H1 (cell line): Measurements from ENCODE around the gene LIPF. TPM values are rescaled to one million over a fixed set of nuclear protein-coding genes. Genes with fewer than 3 reads are reported as not detected.

Experiments used
- CTCF ChIA-PET: fragments of 300-600 bp; sonication (Branson Sonifier 250); formaldehyde crosslinking; loops from one replicate; lab custom pipeline; 2021; ENCODE audit not compliant: partially characterized antibody; lab: Charles Lee
- POLR2A ChIA-PET: fragments of 300-600 bp; sonication (Branson Sonifier 250); formaldehyde crosslinking; loops from one replicate; lab custom pipeline; 2021; ENCODE audit warnings: inconsistent platforms; ENCODE audit not compliant: partially characterized antibody; lab: Charles Lee
- DNase-seq, 2 experiments: peaks; one replicate each; pipeline versions ENCODE4 v3.0.0 to v3.0.0-alpha.2; 2010 to 2022; ENCODE audit warnings: low spot score in 2 of 2, low read depth in 1 of 2, mixed read lengths in 1 of 2
- FAIRE-seq: peaks from 2 replicates; lab custom pipeline; 2011; peaks lifted over from hg19 to GRCh38; lab: Jason Lieb, UNC
- H2AFZ ChIP-seq: 2 replicates; pipeline ENCODE4 v1.8.1; 2012; ENCODE audit warnings: low read length, inconsistent platforms
- H2AK5ac ChIP-seq: 2 replicates; pipeline ENCODE4 v1.6.1; 2013; ENCODE audit warnings: low read depth, low read length
- H2BK120ac ChIP-seq: replicated peaks from 2 replicates; pipeline ENCODE3; 2013; ENCODE audit warnings: low read depth, low read length, inconsistent platforms
- H2BK12ac ChIP-seq: 2 replicates; pipeline ENCODE4 v1.6.1; 2013; ENCODE audit warnings: low read depth, low read length
- H2BK15ac ChIP-seq: 2 replicates; pipeline ENCODE4 v1.6.1; 2013; ENCODE audit warnings: low read length
- H2BK20ac ChIP-seq: 2 replicates; pipeline ENCODE4 v1.6.1; 2013; ENCODE audit warnings: low read length
- H2BK5ac ChIP-seq: 2 replicates; pipeline ENCODE4 v1.6.1; 2013; ENCODE audit warnings: low read depth, low read length
- H3K14ac ChIP-seq: 2 replicates; pipeline ENCODE4 v1.6.1; 2013; ENCODE audit warnings: inconsistent platforms; ENCODE audit not compliant: insufficient read length
- H3K18ac ChIP-seq: 2 replicates; pipeline ENCODE4 v1.6.1; 2013; ENCODE audit warnings: low read length; ENCODE audit errors: extremely low read depth
- H3K23ac ChIP-seq: 2 replicates; pipeline ENCODE4 v1.6.1; 2013; ENCODE audit warnings: inconsistent platforms; ENCODE audit not compliant: insufficient read length
- H3K23me2 ChIP-seq: 2 replicates; pipeline ENCODE4 v1.6.1; 2013; ENCODE audit warnings: low read depth, low read length
- H3K27ac ChIP-seq: 2 replicates; pipeline ENCODE4 v1.6.1; 2011; ENCODE audit warnings: low read depth, low read length, inconsistent platforms
- H3K27me3 ChIP-seq, 4 experiments: replicated peaks in 1 of 4; 1 replicate in 1 of 4; 2 replicates in 3 of 4; pipeline versions ENCODE4 v1.6.1 to v1.8.1; 2011 to 2013; ENCODE audit warnings: low read length in 3 of 4, mild to moderate bottlenecking in 3 of 4, inconsistent platforms in 2 of 4, mixed read lengths in 2 of 4, moderate library complexity in 1 of 4; ENCODE audit not compliant: control insufficient read depth in 3 of 4, insufficient read depth in 3 of 4; ENCODE audit errors: extremely low read depth in 1 of 4
- H3K36me3 ChIP-seq, 4 experiments: 2 replicates each; pipeline versions ENCODE4 v1.6.1 to v1.8.1; 2011 to 2013; ENCODE audit warnings: mild to moderate bottlenecking in 4 of 4, low read length in 3 of 4, moderate library complexity in 2 of 4, control low read depth in 1 of 4, inconsistent platforms in 1 of 4; ENCODE audit not compliant: insufficient read depth in 4 of 4, control insufficient read depth in 2 of 4
- H3K4ac ChIP-seq: replicated peaks from 2 replicates; pipeline ENCODE3; 2013; ENCODE audit warnings: low read length, low read depth, mixed read lengths, inconsistent platforms; ENCODE audit not compliant: insufficient read length
- H3K4me1 ChIP-seq, 4 experiments: replicated peaks in 1 of 4; 1 replicate in 1 of 4; 2 replicates in 3 of 4; pipeline versions ENCODE4 v1.6.1 to v1.8.1; 2011 to 2013; ENCODE audit warnings: low read length in 3 of 4, inconsistent platforms in 2 of 4, mixed read lengths in 1 of 4; ENCODE audit not compliant: insufficient read depth in 4 of 4, control insufficient read depth in 3 of 4
- H3K4me2 ChIP-seq, 2 experiments: 2 replicates each; pipeline versions ENCODE4 v1.6.1 to v1.8.1; 2011 to 2013; ENCODE audit warnings: low read depth in 2 of 2, low read length in 2 of 2, control low read depth in 1 of 2, inconsistent platforms in 1 of 2, mild to moderate bottlenecking in 1 of 2; ENCODE audit not compliant: insufficient read depth in 1 of 2
- H3K4me3 ChIP-seq, 4 experiments: fragments of 200-600, 300-600 bp in 1 of 4; sonication (generic), shearing (Covaris generic), sonication (Bioruptor Twin) in 1 of 4; 2 replicates each; pipeline versions ENCODE4 v1.5.1 to v1.8.1; 2011 to 2016; ENCODE audit warnings: low read length in 4 of 4, low read depth in 3 of 4, control low read depth in 2 of 4, inconsistent platforms in 2 of 4, mild to moderate bottlenecking in 2 of 4, mixed read lengths in 1 of 4, moderate library complexity in 1 of 4; ENCODE audit not compliant: insufficient read depth in 2 of 4; ENCODE audit errors: extremely low read depth in 1 of 4
- H3K56ac ChIP-seq: replicated peaks from 2 replicates; pipeline ENCODE3; 2013; ENCODE audit warnings: low read depth, mild to moderate bottlenecking, mixed read lengths, low read length, inconsistent platforms; ENCODE audit not compliant: insufficient read length
- H3K79me1 ChIP-seq: 2 replicates; pipeline ENCODE4 v1.6.1; 2013; ENCODE audit warnings: low read depth, low read length, control low read depth
- H3K79me2 ChIP-seq, 2 experiments: 2 replicates each; pipeline versions ENCODE4 v1.6.1 to v1.8.1; 2012 to 2013; ENCODE audit warnings: low read length in 2 of 2, mild to moderate bottlenecking in 2 of 2, inconsistent platforms in 1 of 2; ENCODE audit not compliant: insufficient read depth in 2 of 2, control insufficient read depth in 1 of 2
- H3K9ac ChIP-seq, 4 experiments: replicated peaks in 1 of 4; 1 replicate in 1 of 4; 2 replicates in 3 of 4; pipeline versions ENCODE4 v1.6.1 to v1.8.1; 2011 to 2013; ENCODE audit warnings: low read depth in 3 of 4, low read length in 3 of 4, control low read depth in 2 of 4, mild to moderate bottlenecking in 2 of 4, moderate library complexity in 2 of 4, inconsistent platforms in 1 of 4; ENCODE audit errors: extremely low read depth in 1 of 4
- H3K9me3 ChIP-seq, 2 experiments: 2 replicates each; pipeline versions ENCODE4 v1.6.1 to v1.8.1; 2012 to 2013; ENCODE audit warnings: mild to moderate bottlenecking in 2 of 2, moderate library complexity in 2 of 2, control low read depth in 1 of 2, inconsistent platforms in 1 of 2, low read depth in 1 of 2, low read length in 1 of 2, mixed read lengths in 1 of 2; ENCODE audit not compliant: insufficient read depth in 2 of 2
- H4K20me1 ChIP-seq, 2 experiments: replicated peaks in 1 of 2; 2 replicates each; pipeline versions ENCODE3 to v1.8.1; 2011 to 2013; ENCODE audit warnings: inconsistent platforms in 2 of 2, low read length in 2 of 2, mild to moderate bottlenecking in 1 of 2; ENCODE audit not compliant: insufficient read depth in 2 of 2, control insufficient read depth in 1 of 2
- H4K5ac ChIP-seq: 2 replicates; pipeline ENCODE4 v1.6.1; 2013; ENCODE audit warnings: low read length, low read depth, mixed read lengths, inconsistent platforms; ENCODE audit not compliant: insufficient read length
- H4K8ac ChIP-seq: 2 replicates; pipeline ENCODE4 v1.8.0; 2013; ENCODE audit warnings: mild to moderate bottlenecking, moderate library complexity, low read length, inconsistent platforms; ENCODE audit not compliant: insufficient read depth; ENCODE audit errors: extremely low read depth
- H4K91ac ChIP-seq: replicated peaks from 2 replicates; pipeline ENCODE3; 2013; ENCODE audit warnings: low read length, mixed read lengths, inconsistent platforms; ENCODE audit not compliant: insufficient read length
- BRCA1 ChIP-seq: IDR thresholded peaks from 2 replicates; pipeline ENCODE4 v1.6.1; 2012; ENCODE audit warnings: low read depth, low read length, improper control_type of control experiment
- FOSL1 ChIP-seq: IDR thresholded peaks from 2 replicates; pipeline ENCODE4 v1.6.1; 2011; ENCODE audit warnings: mild to moderate bottlenecking, low read depth, low read length, moderate library complexity; ENCODE audit not compliant: insufficient read depth
- KDM4A ChIP-seq: IDR thresholded peaks from one replicate; pipeline ENCODE4 v1.7.1; 2012; ENCODE audit warnings: low read depth, mild to moderate bottlenecking, moderate library complexity, low read length, inconsistent platforms; ENCODE audit not compliant: severe bottlenecking
- KDM5A ChIP-seq: fragments of 200-600 bp; IDR thresholded peaks from 2 replicates; pipeline ENCODE4 v1.7.1; 2012; ENCODE audit warnings: mild to moderate bottlenecking, low read length, inconsistent platforms, mixed read lengths
- NANOG ChIP-seq: IDR thresholded peaks from 2 replicates; pipeline ENCODE4 v1.6.1; 2011; ENCODE audit warnings: low read length, low read depth, mild to moderate bottlenecking, inconsistent platforms; ENCODE audit not compliant: insufficient read depth, poor library complexity, severe bottlenecking
- RAD21 ChIP-seq, 2 experiments: IDR thresholded peaks in 1 of 2; conservative IDR thresholded peaks in 1 of 2; 2 replicates each; pipeline ENCODE4 v1.6.1; 2011; ENCODE audit warnings: low read depth in 2 of 2, low read length in 2 of 2, improper control_type of control experiment in 1 of 2, inconsistent platforms in 1 of 2, mild to moderate bottlenecking in 1 of 2, moderate library complexity in 1 of 2
- SP1 ChIP-seq: IDR thresholded peaks from 2 replicates; pipeline ENCODE4 v1.6.1; 2011; ENCODE audit warnings: low read depth, low read length
- WGBS, 2 experiments: shearing (Covaris generic) in 1 of 2; methylation state at CpG; one replicate each; pipeline versions ENCODE4 v1.1.6 to v1.1.7; 2013 to 2015; ENCODE audit warnings: low lambda C conversion rate in 2 of 2, mixed read lengths in 2 of 2, inconsistent platforms in 1 of 2, low coverage in 1 of 2, missing lambda C conversion rate in 1 of 2; ENCODE audit not compliant: insufficient replicate concordance in 2 of 2, insufficient coverage in 1 of 2, insufficient read length in 1 of 2; ENCODE audit errors: extremely low coverage in 1 of 2, missing lambda C conversion rate in 1 of 2; 5-methylcytosine and 5-hydroxymethylcytosine counted together
- polyA plus RNA-seq, 7 experiments: library from polyadenylated mRNA; depleted of rRNA in 3 of 7; stranded (reverse) in 5 of 7; unstranded in 2 of 7; fragments of >200 nt in 5 of 7; fragments of 200-250 nt in 2 of 7; gene quantifications; 1 replicate in 5 of 7; 2 replicates in 1 of 7; 4 replicates in 1 of 7; pipeline versions ENCODE4 v1.2.1 to v1.2.3, GENCODE V29; 2011 to 2013; ENCODE audit warnings: missing spikeins in 2 of 7, mixed read lengths in 2 of 7
- total RNA-seq: library from RNA; stranded (reverse); fragmentation: NEBNext Ultra II Directional; extraction: Animal tissue kit (Norgen Biotek cat#: 25700); gene quantifications from 2 replicates; pipeline ENCODE4 v1.2.1, GENCODE V29; 2021

Gene LIPF
- total and polyA plus RNA-seq, 2 of the 8 experiments (the other 6 are each of a cell fraction or from before 2014, with no cell fraction given) = not detected

GRCh38 chr10:88640186-88640585 is 24.1 kb upstream of the LIPF start:
- no peaks in the 10 kb centered on the region for H3K79me2 ChIP-seq
- H3K79me1 ChIP-seq = no peaks in the 10 kb centered on the region
- H4K8ac ChIP-seq = no peak overlapping the region
- no peak overlapping the region for H3K23ac ChIP-seq
- H2BK12ac ChIP-seq = no peak overlapping the region
- CTCF ChIA-PET = interaction anchor here (1.1 kb wide), 1 partner anchor 9 kb away, joined by 3 read pairs; no protein-coding TSS in a partner anchor
- no peak overlapping the region for H3K4me3 ChIP-seq
- H3K9me3 ChIP-seq = no peaks in the 10 kb centered on the region; a peak in 1 of 4 replicates
- H4K20me1 ChIP-seq = no peaks in the 10 kb centered on the region
- H3K4me1 ChIP-seq = no peaks in the 10 kb centered on the region
- H4K5ac ChIP-seq = no peak overlapping the region
- H2BK20ac ChIP-seq = no peak overlapping the region
- H2BK5ac ChIP-seq = no peak overlapping the region
- H3K4ac ChIP-seq = no peak overlapping the region
- WGBS, 2 experiments = 90% methylated on average over 2 of the region's 2 CpGs; no CpG with 5 or more reads in 1 of the 2 experiments
- no peak overlapping the region for H2AFZ ChIP-seq
- H3K23me2 ChIP-seq = no peaks in the 10 kb centered on the region
- H3K14ac ChIP-seq = no peak overlapping the region
- no peaks in the 10 kb centered on the region for H3K27me3 ChIP-seq
- POLR2A ChIA-PET = no interaction called here
- DNase-seq (no peak), FAIRE-seq (no peak)
- no peak overlapping the region for H3K56ac ChIP-seq
- no peak overlapping the region for H4K91ac ChIP-seq
- H3K9ac ChIP-seq = no peak overlapping the region
- H3K27ac ChIP-seq = no peak overlapping the region
- H2BK15ac ChIP-seq = no peak overlapping the region
- H3K36me3 ChIP-seq = no peaks in the 10 kb centered on the region
- no peak overlapping the region for H2BK120ac ChIP-seq
- H3K4me2 ChIP-seq = no peak overlapping the region
- no peak overlapping the region for H3K18ac ChIP-seq
- H2AK5ac ChIP-seq = no peak overlapping the region
- TF ChIP-seq FOSL1 = no peak
- no peak for TF ChIP-seq KDM4A
- TF ChIP-seq BRCA1 = no peak
- no peak for TF ChIP-seq KDM5A
- no peak for TF ChIP-seq RAD21 (IDR thresholded peaks at IDR 0.05 in 1 of 2, conservative IDR thresholded peaks at IDR 0.05 in 1 of 2; ENCODE audit: low read depth in 2 of 2, low read length in 2 of 2)
- TF ChIP-seq SP1 = no peak
- TF ChIP-seq NANOG = no peak
